Activated CD8-positive, alpha-beta memory T cell treated with anti-CD3 and anti-CD28 coated beads, Interleukin-2, amount 50 U/mL, for 24 hours (primary cell): ENCODE data around the gene P2RY6.
"Not testable (repeated sequence)": the region's sequence is repeated elsewhere in the genome, so short reads cannot be mapped to it uniquely, and the experiment has no call there.

Experiments
- DNase-seq: peaks from one replicate; pipeline ENCODE4 v3.0.0-alpha.2; 2020; ENCODE audit errors: extremely low read depth

The P2RY6 gene

DNA sequence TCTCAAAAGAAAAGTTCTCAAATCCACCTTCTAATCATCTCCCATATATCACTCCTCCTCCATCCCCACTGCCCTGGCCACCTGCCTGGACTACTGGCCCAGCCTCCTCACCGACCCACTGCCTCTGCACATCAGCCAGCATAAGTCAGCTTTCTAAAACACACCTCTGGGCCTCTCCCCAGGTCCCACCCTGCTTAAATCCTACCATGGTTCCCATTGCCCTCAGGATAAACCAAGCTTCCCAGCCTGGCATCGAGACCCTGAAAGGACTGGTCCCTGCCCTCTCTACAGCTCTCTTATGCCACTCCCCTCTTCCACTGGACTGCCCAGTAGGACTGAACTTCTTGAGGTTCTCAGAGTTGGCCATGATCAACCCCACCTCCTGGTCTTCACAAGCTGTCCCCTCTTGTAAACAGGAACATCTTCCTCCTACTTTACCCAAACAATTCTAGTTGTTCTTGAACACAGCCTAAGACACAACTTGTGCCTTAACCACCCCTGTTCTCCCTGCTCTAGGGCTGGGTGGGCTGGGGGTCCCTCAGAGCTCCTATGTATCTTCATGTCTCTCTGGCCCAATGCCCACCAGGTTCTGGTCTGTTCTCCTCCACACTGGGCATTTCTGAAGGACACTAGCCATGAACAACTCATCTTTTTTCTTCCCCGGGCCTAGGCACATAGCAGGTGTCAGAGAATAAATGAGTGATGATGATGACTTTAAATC, 12.6 kb upstream of the P2RY6 start:
- DNase-seq = no peak

DNA sequence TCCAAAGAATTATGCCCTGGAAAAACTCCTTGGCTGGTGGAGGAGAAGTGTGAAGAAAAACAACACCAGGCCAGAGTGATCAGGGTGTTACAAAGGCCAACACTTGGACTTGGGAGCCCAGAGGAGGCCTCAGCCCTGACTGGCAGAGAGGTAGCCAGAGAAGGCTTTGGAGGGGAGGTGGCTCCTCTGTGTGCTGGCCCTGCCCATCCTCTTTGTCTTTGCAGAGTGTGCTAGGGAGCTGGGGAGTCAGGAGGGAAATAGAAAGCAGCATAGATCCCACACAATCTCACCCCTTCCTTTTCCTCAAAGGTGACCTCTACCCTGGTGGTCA, 12.0 kb upstream of the P2RY6 start:
- DNase-seq = no peak

DNA sequence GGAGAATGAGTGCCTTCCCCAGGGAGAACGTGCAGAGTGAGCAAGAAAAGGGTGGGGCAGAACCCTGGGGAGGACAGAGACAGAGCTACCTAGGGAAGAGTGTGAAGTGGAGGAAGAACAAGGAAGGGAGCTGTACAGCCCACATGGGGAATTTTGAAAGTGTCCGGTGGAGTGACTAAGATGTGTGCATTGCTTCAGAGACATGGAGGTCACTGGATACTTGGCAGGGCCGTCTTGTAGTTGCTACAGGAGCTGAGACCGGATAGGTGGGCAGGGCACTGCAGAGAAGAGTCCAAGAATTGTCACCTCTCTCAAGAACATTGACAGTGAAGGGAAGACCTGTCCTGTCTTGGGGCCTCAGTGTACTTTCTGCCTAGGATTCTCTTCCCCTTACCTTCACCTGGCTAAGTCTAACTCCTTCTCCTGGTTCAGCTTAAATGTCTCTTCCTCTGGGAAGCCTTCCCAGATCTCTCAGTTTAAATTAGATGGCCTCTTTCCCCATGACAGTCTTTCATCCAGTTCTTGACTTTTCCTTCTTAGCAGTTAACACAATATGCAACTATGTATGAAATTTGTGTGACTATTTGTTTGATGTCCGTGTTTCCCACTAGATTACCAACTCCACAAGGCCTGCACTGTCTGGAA, 9.2 kb upstream of the P2RY6 start:
- no peak for DNase-seq

DNA sequence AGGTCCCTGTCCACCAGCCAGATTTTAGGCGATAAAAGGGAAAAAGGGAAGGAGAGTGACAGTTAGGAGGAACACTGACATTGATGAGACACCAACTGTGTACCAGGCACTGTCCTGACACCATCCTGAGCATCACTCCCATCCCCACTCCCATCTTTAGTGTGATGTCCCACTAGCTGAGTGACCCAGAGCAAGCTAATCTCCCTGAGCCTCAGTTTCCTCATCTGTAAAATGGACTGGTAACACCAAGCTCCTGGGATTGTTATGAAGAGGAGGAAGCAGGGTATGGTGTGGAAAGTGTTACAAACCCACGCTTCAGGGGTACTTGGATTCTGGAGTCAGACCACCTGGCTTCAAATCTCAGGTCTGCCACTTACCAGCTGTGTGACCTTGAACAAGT, 8.5 kb upstream of the P2RY6 start:
- DNase-seq = no peak

DNA sequence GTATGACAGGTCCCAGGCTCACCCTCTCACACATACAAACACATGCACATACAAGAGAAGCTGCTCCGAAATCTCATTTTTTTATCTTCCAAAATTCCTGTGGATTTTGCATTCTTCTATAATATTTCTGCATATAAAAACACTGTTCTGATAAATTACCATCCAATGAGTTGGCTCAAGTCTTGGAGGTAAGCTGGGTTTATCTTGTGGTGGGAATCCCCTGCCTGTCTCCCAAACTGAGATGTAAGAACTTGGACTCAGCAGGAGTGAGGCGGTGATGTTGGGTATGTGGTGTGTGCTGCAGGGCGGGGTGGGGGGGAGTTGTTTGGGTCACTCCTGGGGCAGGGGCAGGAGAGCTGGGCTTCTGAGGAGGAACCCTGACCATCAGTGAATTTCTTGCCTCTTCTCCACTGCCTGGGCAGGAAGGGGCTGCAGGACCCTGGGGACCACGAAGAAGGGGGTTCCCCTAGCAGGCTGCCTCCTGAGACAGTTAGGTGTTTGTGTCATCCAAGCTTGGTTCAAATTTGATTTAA, 6.8 kb upstream of the P2RY6 start:
- no peak for DNase-seq

DNA sequence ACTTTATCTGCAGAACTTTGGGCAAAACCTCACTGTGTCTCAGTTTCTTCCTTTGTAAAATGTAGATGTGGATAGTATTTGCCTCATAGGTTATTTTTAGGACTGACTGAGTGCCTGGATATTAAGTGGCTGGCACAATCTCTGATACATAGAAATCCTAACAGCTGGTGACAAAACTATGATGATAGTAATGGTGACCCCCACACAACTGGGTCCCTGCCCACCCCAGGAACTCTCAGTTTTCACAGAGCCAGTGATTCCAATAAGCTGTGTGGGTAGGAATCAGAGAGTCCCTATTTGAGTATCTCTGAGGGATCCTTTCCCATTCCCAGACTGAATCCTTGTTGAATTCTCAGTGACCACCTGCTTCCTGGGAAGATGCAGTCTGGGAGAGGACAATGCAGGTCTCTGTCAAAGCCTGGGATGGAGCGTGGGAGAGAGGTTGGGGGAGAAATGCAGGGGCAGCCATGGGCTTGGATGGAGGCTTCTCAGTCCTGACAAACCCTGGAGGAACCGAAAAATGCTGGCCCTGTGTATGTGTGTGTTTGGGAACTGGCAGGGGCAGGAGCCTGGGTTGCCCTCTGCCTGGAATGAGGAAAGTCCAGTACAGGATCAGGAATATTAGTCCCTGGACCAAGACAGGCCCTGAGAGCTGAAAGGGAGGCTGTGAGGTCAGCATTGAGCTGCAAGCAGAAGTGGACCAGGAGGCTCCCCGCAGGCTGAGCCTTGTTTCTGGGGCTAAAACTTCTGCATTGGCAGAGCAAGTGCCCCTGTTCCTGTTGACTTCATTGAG, 6.1 kb upstream of the P2RY6 start:
- no peak for DNase-seq

DNA sequence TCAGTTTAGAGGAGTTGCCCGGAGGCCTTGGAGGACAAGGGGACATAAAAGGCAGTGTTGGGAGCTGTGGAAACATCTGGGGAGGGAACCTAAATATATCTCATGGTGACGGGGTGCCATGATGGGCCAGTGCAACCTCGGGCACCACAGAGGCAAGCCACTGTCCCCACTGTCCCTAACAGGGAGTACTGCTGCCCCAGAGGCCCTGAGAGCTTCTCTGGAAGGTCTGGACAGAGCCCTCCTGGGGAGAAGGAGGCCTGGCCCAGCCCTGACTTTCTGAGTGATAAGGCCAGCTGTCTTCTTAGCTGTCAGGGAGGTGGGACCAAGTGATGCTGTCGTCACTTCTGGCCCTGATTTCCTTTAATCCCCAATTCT, 5.5 kb upstream of the P2RY6 start:
- DNase-seq = no peak

DNA sequence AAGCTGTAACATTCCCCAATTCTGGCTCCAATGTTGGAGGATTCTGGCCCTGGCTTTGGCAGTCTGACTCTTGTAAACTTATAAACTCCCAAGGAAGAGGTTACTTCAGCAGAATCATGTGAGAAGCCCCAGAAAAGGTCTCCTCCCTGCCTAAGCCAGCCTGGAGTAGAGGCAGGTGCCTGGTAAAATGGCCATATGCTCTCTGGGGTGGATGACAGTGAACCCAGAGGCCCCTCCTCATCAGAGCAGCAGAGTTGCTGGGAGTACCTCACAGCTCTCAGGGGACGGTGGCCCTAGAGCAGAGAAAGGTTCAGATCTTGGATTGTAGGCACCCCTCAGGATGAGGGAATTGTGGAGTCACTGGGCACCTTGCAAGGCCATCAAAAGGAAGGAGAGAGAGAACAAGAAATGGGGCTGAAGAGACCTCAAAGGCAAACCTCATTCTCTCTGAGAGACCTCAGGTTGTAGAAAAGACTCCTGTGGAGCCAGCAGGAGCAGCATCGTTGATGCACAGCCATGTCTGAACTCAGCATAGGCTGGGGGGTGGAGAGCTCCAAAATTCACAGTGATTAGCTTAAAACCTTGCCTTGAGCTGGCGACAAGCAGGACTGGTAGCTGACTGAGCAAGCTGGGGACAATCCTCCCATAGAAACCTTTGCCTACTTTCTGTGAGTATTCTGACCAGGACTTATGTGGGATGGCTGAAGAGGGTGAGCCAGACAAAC, 4.9 kb upstream of the P2RY6 start:
- no peak for DNase-seq

DNA sequence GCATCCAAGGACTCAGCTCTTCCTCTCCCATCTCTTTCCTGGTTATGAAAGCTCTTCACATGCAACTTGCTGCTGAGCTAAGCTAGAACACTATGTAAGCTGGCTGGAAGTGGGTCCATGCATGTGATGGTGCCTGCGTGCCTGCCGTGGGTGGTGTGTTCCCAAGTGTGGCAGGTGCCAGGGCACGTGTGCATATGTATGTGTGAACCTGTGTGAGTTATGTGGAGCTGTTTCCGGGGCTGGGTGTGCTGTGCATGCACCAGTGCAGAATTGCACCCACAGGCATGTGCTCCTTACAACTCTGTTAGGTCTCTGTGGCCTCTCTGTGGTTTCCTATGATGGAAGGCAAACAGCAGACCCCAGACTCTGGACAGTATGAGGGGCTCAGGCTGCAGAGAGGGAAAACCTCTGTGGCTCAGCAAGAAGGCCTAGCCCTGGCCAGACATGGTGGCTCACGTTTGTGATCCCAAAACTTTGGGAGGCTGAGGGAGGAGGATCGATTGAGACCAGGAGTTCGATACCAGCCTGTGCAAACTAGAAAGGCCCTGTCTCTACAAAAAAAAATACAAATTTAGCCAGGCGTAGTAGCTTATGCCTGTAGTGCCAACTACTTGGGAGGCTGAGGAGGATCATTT, 4.1 kb upstream of the P2RY6 start:
- DNase-seq = no peak

DNA sequence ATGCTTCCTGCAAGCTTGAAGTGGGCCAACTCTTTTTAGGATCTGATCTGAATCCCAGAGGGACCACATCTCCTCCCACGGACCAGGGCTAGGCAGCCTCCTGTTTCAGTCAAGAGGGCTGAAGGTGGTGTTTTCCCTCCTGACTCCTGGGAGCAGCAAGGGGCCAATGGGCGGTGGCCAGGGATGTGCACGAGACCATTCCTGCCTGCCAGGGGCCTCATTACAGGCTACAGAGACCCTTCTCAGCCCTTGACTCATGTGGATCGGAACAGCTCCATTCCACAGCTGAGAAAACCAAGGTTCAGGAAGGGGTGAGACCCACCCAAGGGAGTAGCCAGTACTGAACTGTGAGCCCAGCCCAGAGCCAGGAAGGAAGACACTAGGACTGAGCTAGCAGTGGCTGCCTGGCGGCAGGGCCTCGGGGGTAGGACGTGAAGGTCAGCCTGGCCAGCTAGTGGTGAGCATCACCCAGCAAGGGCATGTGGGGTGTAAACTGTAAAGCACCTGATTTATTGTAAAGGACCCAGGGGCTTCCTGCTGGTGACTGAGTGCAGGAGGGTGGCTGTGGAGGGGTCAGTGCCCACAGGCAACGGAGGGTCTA, 3.4 kb upstream of the P2RY6 start:
- no peak for DNase-seq

DNA sequence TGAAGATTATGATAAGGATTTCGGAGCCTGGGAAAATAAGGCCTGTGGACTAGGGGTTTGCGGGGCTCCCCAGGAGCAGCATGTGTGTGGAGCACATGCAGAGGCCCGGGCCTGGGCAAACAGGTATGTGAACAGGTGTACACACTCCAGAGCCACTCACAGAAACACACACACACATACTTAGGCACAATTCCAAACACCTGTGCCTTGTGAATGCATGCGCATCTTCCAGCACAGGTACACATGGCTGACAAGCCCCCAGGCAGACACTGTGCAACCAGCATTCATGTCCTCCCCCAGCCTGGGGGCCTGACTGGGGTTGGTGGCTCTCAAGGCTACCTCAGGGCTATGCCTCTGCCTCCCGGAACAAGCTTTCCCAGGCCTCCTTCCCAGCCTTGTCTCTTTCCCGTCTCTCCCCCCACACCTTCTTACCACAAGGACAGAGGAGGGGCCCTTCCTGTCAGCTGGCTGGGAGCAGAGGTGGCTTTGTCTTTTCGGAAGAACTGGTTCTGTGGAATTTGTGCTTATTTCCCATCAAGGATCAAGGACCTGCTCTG, 2.6 kb upstream of the P2RY6 start:
- DNase-seq = no peak

DNA sequence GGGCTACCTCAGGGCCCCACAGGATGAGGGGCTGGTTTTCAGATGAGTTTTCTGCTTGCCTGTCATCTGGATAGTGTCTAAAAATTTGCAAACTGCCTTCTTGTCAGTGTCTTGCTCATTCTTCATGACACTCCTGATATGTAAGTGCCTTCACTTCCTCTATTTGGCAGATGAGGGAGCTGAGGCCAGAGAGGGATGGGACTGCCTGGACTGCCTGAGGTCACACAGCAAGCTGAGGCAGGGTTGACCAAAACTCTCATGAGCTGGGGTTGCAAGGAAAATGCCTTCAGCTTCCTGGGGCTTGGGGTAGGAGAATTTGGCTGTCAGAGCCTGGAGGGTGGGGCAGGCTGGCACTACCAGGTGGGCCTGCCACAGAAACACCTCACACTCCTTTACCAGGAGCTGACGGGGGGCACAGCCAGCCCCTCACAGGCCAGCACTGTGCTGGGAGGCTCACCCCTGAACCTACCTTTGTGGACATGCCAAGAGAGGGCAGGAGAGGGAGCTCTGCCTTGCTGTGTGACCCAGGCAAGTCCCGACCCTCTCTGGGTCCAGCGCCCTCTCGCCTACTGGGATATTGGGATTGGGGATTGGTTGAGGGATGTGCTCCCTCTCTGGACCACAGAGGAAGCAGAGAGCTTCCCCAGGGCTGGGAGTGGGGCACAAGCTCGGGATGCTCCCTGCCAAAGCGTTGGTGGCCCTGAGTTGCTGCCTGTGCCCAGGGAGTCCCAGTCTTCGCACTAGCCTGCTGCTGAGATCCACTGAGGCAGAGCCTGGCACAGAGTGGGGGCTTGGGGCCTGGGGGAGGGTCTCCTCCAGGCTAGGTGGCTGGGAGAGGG, 1.9 kb upstream of the P2RY6 start:
- DNase-seq = no peak

DNA sequence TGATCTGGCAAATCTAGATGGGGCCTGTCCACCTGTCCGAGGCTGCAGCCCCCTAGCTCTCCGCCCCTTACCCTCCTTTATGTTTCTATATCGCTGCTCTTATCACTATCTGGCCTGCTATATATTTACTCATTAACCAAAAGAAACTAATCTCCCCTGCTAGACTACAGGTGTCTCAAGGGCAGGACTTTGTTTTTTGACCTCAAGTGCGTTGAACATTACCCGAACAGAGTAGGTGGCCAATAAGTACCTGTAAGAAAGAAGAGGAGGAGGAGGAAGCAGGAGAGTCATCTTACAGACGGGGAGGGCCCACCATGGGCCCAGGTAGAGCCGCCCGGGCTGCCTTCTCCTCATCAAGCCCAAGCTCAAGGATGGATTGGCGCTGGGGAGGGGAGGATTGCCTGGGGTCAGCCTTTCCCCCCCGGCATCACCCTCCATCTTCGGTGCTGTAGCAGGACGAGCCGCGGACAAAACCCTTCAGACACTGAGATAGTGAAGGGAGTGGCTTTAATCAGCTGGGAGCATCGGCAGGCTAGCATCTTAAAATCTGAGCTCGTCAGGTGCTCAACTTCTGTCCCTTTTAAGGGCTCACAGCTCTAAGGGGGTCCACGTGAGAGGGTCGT, 1.2 kb upstream of the P2RY6 start:
- DNase-seq = no peak

DNA sequence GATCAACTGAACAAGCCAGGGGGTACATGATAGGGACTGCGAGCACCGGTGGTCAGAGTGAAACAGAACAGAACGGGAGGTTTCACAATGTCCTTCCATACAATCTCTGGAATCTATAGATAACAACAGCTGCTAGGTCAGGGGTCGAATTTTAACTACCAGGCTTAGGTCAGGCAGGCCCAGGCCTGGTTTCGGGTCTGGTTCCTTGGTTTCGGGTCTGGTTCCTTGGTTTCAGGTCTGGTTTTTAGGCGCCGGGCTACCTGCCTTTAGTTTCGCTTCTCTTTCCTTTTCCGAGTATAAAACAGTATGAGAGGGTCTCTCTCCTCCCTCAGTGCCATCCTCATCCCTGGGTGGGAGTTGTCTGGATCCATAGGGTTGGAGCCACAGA, 666 bp upstream of the P2RY6 start:
- not testable (repeated sequence) for DNase-seq

DNA sequence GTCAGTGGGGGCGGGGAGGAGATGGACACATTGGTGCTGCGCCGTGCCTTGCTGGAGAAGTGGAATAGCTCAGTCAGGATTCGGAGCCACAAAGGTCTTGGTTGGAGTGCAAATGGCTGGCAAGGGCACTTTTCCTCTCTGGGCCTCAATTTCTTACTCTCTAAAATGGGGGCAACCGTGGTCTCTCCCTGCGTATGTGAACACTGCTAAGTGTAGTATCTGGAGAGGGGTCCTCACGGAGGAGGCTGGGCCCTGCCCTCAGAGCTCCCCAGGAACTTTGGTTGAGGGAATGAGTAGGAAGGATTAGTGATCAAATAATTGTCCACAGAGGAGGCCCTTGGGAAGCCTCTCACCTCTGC, 521 bp downstream of the P2RY6 start:
- no peak for DNase-seq

DNA sequence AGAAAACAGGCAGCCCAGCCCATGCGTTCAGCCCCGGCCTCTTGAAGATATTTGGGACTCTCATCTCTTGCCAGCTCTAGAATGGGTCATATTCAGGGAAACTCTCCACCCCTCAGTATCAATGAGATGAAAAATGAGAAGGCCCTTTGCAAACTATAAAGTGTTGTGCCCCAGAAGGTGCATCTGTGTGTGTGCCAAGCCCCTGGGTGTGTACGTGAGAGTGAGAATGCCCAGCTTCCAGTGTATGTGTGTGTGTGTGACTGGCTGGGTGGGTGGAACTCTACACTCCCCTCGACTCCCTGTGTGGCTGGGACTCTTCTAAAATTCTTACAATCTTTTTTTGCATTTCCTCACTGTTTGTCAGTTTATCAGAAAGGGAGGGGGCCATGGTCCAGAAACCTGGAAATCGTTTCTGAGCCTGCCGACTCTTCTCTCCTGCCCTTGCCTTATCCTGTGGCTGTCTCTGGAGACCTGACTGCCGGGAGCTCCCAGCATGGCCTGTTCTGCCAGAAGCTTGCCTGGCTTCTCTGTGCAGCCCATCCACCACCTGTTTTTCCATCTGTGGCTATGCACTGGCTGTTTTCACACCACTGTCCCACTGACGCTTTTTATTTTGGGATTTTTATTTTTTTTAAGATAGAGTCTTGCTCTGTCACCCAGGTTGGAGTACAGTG, 1.2 kb downstream of the P2RY6 start:
- DNase-seq = no peak

DNA sequence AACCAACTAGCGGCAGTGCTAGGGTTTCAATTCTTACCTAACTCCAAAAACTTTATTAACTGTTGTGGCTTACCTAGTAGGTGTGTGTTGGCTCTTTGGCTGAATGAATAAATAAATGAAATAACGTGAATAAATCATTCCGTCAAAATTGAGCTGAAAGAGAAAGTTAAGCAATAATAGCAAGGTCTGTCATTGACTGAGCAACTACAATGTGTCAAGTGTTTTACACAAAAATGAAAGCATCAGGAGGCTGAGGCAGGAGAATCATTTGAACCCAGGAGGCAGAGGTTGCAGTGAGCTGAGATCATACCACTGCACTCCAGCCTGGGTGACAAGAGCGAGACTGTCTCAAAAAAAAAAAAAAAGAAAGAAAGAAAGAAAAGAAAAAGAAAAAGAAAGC, 2.1 kb downstream of the P2RY6 start:
- not testable (repeated sequence) for DNase-seq

DNA sequence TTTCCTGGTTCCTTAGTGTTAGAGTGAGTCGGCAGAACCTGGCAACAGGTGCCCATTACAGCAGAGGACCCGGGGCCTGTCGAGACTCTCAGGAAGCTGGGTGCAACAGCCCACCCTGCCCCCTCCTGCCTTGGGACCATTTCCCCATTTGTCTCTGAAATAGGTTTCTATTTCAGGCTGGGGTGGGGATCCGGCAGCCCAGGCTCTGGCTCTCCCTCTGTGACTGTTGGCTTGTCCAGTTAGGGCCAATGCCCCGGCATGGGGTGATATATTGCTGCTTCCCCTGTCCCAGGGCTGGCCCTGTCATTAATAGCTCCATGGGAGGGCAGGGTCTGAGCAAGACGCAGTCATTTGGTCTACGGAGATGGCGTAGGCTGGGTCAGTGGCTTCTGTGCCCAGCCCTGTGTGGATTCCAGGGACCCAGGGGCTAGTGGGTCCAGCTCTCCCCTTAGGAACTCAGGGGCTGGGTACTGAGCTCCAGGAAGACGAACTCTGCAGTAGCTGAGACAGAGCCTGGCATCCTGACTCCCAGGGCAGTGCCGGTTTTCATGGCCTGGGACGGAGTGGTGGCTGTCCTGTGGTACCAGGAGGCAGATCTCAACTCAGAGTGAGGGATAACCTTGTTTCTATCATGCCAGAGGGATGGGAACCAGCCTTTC, 2.7 kb downstream of the P2RY6 start:
- DNase-seq = no peak

DNA sequence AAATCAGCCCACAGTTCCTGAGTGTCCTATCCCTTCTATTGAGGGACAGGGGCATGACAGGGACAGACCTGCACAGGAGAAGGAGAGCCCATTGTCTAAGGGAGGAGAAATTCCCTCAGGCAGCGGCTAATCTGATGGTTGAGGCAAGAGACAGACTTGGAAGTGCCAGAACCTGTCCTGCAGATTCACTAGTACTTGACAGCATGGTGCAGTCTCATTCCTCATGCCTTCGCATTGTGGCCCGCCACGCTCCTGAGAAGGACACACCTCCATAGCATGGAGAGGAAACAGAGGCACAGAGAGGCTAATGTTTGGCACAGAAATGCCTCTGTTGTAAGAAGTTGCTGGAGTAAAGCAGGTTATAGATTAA, 3.2 kb downstream of the P2RY6 start:
- no peak for DNase-seq
